Epidermal melanocyte (primary cell): ENCODE measurements around the gene FIBP.

Source experiments
- DNase-seq: peaks from one replicate; pipeline ENCODE4 v3.0.0; 2011; ENCODE audit warnings: low spot score; ENCODE audit not compliant: insufficient read length

The FIBP gene

DNA sequence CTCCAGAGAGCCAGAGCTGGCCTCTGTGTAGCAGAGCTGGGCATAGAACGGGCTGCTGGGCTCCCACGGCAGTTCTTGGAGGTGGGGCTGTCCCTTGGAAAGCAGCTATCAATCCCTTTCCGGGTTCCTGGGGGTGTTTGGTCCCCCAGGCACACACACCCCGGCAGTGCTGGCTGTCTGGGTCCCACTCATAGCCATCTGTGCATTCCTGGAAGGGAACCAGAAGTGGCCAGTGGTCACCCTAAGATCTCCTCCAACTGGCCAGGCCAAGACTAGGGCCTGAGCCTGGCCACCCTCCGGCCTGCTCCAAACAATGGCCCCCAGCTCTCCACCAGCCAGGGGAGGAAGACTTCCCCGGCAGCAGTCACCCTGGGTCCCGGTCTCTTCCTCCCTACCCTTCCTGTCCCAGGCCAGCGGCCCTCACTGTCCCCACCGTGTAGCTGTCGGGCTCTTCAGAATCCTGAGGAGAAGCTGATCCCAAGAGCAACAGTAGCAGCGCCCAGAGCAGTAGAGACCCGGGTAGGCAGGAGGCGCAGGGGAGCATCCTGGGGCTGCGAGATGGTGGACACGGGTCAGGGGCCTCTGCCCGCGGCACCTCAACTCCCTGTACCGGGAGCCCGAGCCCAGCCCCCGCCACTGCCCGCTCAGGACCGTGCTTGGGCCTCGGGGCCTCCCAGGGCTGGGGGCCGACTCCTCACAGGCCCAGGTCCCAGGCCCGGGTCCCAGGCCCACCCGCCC is 16.3 kb downstream of the FIBP start:
- DNase-seq, result no peak

DNA sequence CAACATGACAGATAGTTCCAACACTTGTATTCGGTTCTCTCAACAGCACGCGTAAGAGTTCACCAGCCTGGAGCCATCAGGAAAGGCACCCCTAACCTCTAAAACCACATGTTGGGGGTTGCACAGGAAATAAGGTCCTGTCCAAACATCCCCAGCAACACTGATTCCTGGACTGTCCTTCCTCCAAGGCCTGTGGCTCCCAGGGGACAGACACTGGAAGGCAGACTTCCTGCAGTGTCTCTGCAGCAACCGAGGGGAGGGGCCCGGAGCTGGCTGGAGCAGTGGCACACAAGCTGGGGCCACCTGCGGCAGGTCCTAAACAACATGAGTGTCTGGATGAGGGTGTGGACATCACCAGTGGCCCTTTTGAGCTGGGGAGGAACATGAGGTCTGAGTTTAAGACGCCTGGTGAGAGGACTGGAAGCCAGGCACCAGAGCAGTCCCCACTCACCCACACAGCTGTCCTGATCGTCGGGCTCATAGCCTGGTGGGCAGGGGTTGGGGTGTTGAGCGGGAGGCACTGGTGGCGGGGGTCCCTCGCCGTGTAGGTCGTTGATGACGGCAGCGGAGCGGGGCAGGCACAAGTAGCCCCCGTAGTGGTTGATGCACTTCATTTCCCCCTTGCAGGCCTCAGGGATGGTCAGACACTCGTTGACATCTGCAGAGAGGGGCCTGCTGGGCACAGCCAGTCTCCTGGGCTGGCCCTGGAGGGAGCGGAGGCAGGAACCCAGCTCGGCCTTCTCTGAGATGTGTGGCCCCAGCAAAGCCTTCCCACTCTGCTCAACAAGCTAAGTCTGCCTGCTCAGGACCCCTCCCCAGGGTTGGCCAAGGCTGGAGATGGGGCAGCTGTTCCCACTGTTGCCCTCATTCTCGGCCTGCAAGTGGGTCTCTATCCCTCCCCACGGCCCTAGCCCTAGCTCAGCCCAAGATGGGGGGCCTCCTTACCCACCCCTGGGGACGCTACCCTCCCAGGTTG is 17.3 kb downstream of the FIBP start:
- no peak for DNase-seq

DNA sequence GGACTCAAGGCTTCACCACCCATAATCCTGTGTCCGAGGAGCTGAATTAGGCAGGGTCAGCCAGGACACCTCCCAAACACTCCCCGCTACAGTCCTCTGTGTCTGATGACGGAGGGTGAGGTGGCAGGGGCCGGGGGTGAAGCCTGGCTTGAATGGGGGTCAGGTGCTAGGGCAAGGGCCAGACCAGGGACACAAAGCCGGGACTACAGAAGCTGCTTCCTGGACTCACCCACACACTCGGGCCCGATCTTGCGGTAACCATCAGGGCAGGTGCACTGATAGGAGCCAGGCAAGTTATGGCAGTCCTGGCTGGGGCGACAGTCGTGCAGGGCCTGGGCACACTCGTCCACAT is 18.0 kb downstream of the FIBP start:
- no peak for DNase-seq

DNA sequence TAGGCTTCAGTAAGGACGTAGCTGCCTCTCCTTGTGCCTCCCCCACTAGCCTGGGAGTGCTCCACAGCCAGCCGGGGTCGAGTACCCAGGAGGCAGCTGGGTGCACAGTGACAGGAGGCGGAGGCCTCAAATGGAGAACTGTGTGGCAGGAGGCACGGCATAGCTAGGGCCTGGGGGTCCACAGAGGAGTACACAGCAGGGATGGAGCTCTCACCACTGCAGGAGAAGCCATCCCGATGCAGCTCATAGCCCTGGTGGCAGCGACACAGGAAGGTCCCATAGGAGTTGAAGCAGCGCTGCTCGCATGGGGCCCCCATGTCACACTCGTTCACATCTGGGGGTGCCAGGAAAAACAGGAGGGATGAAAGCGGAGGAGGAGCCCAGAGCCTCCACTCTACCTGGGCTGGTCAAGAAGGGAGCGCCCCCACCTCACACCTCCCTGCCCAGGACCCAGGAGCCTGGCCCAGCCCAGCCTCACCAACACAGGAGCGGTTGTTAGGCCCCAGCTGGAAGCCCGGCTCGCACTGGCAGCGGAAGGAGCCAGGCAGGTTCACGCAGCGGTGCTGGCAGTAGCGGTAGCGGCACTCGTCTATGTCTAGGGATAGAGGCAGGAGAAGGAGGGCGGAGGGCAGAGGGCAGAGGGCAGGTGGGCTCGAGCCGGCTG is 18.5 kb downstream of the FIBP start:
- DNase-seq, result no peak

DNA sequence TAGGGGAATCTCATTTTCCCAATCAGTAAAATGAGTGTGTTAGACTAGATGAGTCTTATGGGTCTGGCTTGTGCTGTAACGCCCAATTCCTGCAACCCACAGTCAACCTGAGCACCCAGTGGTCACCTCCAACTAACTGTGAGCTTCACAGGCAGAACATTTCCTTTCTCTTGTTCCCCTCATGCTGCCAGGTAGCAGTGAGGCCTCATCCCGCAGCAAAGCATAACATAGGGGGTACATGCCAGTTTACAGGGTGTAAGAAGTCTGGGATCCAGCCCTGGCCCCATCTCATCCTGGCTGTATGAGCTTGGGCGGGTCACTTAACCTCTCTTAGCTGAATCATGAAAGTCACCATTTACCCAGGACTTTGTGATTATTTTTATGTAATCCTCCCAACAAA is 19.4 kb downstream of the FIBP start:
- no peak for DNase-seq

DNA sequence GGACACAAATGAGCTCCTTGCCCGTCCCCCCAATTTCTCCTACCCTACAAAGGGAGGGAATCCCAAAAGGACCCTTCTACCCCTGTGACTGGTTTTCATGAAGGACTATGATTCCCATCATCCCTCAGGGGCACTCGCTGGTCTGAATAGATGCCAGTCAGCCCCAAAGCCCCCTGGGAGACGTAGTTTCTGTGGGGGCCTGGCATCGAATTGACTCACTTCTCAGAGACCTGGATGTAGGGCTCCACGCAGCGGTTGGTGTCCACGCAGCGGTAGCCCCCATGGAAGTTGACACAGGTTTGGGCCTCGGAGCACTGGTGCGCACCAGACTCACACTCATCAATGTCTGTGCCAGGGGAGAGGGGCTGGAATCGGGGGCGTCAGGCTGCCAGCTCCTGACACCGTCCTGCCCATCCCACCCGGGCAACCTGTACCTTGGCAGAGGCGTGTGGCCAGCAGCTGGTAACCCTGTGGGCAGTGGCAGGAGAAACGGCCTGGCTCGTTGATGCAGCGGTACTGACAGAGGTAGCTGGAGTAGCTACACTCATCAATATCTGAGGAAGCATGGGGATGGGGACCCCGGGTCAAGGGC is 20.1 kb downstream of the FIBP start:
- DNase-seq, result no peak

DNA sequence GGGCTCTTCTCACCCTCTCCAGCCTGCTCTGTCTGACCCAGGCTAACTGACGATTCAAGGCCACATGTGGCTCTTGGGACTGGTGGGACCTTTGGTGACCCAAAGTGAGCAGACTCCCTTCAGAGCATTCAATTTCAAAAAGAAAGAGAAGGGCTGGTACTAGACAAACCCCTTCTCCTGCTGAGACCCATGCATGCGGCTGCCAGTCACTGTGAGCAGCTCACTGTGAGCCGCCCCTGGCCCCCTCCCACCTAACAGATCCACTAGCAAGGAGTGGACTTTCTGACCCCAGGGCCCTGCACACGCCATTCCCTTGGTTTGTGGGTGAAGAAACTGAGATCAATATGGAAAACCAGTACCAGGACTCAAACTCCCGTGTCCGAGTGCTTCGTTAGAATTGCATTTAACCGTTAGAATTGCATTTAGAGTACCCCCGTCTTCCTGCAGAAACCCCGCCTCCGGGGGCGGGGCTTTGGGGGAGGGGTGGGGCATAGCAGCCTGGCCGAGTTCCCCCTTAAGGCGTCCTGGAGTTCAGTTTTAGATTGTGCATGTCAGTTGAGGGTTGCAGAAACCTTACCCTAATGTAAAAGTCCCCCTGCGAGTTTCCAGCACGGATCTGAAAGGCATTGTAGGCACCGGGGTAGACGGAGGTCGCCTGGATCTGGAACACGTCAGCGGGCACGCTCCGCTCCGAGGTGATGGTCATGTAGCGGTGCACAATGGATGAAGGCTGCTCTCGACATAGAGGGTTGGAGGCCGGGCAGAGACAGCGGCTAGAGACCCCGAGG is 20.8 kb downstream of the FIBP start:
- no peak for DNase-seq

DNA sequence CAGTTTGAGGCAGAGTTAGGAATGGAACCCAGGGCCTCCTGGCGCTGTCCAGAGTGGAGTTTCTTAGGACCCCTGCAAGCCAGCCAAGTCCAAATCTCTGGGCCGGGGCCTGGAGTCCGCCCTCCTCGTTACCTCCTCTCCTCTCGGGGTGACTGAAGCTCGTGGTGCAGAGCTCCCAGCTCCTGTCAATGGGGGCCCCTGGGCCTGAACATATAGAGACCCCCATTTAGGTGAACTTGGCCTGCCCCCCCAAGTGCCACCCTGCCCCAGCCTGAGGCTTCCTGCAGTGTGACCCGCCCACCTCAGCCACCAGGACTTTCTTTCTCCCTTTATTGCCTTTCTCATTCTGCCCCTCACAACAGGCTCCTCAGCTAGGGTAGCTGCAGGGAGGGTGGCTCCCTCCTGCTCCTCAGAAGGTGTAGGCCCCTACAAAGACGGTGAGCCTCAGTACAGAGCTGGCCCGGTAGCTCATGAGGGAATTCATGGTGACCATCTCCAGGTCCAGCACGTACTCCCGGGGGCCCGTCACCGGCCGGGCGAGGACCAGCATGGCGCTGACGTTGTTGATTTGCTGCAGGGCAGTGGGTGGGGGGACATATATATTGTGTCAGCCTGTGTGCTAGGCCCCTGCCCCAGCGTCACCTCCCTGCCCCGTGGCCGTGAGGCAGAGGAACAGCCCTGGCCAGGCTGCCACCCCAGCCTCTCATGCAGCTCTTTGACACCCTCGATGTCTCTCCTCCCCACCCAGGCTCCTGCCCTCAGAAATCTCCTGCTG is 21.6 kb downstream of the FIBP start:
- DNase-seq, result no peak

DNA sequence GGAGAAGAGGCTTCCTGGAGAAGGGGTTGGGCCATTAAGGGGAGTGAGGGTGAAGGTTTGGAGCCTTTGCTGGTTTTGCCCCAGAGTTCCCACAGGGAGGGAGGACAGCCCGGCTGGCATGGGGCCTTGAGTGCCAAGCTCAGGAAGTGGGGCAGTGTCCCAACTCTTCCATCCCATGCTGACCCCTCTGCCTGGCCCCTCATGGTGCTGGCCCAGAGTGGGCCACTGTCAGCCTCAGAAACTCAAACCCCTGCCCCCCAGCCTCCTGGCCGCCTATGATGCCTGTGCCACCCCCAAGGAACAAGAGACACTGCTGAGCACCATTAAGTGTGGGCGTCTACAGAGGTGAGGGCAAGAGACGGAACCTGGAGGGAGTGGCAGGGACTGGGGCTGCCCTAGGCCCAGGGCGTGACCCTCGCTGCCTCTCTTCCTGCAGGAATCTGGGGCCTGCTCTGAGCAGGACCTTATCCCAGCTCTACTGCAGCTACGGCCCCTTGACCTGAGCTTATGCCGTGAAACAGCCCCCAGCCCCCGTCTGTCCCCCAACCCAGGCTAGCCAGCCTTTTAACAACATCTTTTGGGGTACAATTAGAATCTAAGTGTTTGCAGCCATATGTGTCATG is 22.6 kb downstream of the FIBP start:
- no peak for DNase-seq

DNA sequence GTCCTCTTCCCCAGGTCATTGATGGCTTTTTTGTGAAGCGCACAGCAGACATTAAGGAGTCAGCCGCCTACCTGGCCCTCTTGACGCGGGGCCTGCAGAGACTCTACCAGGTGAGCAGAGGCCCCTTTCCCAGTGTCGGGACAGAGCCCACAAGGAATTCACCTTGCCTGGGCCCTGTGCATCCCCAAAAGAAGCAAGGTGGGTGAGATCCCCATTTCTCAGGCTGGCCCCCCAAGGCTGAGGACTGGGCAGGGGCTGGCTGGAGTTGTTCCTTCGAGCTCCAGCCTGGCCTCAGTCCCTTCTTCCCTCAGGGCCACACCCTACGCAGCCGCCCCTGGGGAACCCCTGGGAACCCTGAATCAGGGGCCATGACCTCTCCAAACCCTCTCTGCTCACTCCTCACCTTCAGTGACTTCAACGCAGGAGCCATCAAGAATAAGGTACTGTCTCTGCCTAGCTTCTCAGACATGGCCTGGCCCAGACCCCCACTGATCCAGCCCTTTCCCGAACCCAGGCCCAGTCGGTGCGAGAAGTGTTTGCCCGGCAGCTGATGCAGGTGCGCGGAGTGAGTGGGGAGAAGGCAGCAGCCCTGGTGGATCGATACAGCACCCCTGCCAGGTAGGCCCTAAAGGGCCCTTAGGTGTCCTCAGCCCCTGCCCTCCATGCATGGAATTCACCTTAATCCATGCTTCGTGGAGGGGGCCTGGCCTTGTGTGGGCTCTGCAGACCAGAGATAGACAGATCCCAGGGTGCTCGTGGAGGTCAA is 23.4 kb downstream of the FIBP start:
- DNase-seq, result no peak

DNA sequence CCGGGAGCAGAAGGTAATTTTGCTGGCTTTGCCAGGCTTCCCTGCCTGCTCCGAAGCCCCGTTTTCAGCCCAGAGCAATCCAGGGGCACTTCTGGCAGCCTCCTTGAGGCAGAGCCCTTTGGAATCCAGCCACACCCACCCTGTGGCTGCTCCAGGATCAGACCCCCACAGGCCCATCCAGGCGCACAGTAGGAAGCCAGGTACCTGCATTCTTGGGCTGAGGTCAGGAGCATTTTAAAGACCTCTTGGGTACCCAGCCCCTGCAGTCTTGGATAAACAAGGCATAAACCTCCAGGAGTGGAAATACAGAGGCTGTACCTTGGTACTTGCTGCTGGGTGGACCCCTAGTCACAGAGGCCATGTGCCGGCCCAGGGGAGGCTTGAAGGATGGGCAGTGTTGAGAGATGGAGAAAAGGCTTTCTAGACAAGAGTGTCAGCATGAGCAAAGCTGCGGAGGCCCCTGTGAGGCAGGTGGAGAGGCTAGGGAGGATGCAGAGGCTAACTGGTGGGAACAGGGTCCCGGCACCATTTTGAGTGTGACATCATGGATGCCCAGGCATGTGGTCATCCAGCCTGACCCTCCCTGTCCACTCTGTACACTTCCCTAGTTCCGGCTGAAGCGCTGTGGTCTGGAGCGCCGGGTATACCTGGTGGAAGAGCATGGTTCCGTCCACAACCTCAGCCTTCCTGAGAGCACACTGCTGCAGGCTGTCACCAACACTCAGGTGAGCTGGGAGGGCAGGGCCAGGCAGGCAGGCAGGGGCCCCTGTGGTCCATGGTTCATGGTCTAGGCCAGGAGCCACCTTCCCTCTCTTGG is 24.2 kb downstream of the FIBP start:
- no peak for DNase-seq

DNA sequence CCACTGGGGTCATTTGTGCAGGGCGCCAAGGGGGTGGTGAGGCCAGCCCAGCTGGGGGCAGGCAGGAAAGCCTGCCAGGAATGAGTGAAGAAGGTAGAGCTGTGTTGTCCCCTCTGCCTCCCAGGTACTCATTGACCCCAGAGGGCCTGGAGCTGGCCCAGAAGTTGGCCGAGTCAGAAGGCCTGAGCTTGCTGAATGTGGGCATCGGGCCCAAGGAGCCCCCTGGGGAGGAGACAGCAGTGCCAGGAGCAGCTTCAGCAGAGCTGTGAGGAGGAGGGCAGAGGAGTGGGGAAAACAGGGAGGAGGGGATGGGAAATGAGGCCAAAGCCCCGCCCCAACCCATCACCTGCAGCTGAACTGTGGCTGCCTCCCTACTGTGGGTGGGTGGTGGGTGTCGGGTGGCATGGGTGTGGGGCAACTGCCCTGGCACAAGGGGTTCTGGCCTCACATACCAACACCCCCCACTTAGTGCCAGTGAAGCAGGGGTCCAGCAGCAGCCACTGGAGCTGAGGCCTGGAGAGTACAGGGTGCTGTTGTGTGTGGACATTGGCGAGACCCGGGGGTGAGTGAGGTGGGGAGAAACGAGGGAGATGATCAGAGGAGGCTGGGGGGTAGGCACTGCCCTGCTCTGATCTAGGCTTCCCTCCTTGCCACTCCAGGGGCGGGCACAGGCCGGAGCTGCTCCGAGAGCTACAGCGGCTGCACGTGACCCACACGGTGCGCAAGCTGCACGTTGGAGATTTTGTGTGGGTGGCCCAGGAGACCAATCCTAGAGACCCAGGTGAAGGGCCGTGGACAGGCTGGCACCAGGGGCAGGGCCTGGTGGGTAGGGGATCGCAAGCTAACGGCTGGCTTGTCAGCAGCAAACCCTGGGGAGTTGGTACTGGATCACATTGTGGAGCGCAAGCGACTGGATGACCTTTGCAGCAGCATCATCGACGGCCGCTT is 25.1 kb downstream of the FIBP start:
- no peak for DNase-seq

DNA sequence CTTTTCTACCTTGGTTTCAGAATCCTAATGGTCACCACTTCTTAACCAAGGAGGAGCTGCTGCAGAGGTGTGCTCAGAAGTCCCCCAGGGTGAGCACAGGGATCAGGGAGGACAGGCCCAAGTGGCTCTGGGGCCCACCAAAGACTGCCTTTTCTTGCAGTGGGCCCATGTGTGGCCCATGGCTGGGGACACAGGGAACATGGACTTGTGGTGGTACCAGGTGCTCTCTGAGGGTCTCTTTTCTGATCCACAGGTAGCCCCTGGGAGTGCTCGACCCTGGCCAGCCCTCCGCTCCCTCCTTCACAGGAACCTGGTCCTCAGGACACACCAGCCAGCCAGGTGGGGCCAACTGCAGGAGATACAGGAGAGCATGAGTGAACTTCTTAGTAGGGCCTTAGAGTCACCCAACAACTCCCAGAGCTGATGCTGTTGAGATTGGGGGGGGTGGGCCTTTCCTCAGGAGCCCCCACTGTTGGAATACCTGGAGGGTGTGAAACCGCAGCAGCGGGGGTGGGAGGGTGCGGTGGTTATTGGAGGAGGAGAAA is 26.0 kb downstream of the FIBP start:
- DNase-seq, result no peak

DNA sequence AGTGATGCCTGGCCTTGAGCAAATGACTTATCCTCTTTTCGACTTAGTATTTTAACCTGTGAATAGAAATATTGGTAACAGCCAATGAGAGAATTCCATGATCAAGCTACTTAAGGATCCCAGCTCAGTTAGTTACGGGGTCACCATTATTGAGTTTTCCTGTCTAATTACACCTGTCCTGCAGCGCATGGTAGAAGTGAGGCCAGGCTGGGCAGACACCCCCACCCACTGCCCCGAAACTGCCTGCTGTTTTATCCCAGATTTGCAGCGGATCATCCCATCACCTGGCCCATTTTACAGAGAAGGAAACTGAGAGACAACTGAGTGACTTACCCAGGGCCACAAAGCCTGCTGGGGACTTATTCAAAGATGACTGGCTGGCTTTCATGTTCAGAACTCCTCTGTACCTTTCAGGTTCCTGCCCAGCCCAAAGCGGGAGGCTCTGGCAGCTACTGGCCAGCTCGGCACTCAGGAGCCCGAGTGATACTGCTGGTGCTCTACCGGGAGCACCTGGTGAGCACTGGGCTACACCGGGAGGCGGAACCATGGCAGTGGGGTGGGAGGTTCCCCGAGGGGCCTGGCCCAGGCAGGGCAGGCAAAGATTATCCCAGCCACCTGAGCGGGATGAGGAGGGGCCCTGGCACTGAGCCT is 26.6 kb downstream of the FIBP start:
- no peak for DNase-seq

DNA sequence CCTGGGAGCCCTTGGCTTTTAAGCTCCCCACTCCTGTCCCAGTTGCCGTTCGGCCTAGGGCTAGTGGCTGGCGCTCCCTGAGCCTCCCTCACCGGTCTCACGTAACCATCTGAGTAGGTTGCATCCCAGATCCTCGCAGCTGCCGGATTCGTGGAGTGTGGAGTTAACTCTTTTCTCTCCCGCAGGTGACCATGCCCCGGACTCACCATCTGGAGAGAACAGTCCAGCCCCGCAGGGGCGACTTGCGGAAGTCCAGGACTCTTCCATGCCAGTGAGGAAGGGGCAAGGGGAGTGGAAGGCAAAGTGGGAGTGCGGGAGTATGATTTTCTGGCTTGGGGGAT is 27.1 kb downstream of the FIBP start:
- no peak for DNase-seq
